ENCODE measurements around the gene FBXO47. TPM values are rescaled to one million over a fixed set of nuclear protein-coding genes. Genes with fewer than 3 reads are reported as not detected.

FBXO47 gene
- total and polyA plus RNA-seq, 2 of the 13 experiments (the other 11 are each of a cell fraction or from before 2014, with no cell fraction given) = not detected

GRCh38 chr17:38888842-38889241 is 78.4 kb downstream of the FBXO47 start:
- Histone ChIP-seq H3K27me3 (ENCODE audit: control insufficient read depth in 1 of 2, insufficient read depth in 2 of 2, low read length in 2 of 2) (no peaks in the 10 kb centered on the region), H3K36me3 (replicated peaks in 1 of 2; ENCODE audit: control insufficient read depth in 1 of 2, insufficient read depth in 2 of 2, low read length in 2 of 2) (peaks cover 59 to 89% of the 10 kb centered on the region in 2 experiments), H4K20me1 (ENCODE audit: insufficient read depth, low read length) (peaks cover 34% of the 10 kb centered on the region), H3K4me1 (ENCODE audit: insufficient read depth, low read length) (peaks cover 23% of the 10 kb centered on the region), H3K4me3 (replicated peaks in 1 of 3; ENCODE audit: insufficient read depth in 1 of 3, low read depth in 2 of 3, low read length in 3 of 3) (no peak overlapping the region), H3K9me3 (ENCODE audit: low read length) (no peaks in the 10 kb centered on the region), H3K9ac (ENCODE audit: insufficient read depth, low read depth, low read length) (no peak overlapping the region), H2AFZ (ENCODE audit: low read length) (no peak overlapping the region), H3K79me2 (ENCODE audit: insufficient read depth, low read length) (peaks cover 32% of the 10 kb centered on the region), H3K4me2 (ENCODE audit: low read depth, low read length) (no peak overlapping the region), H3K27ac (ENCODE audit: extremely low read length, insufficient read depth, low read length) (no peak overlapping the region)
- intact Hi-C loops (cut with micrococcal nuclease; ENCODE audit: unreplicated experiment) (no loop called here), in situ Hi-C loops (cut with HindIII; ENCODE audit: extremely low pct_ligation_motif_present, low pct_unique_long_range_greater_than_20kb) (no loop called here)
- 94% methylated on average over 9 of the region's 9 CpGs for WGBS (ENCODE audit: low lambda C conversion rate)
- ATAC-seq = no peak
- BruUV-seq (replicated peaks) = no TSS peak
- ChIA-PET CTCF (ENCODE audit: low intra/inter-chr PET ratio, low total read pairs) (no interaction called here), POLR2A (interaction anchor here (1.2 to 1.4 kb wide), 2 partner anchors 18 to 35 kb away, joined by 3 to 9 read pairs; partner anchors contain the start of gene RPL23)
- TF ChIP-seq ZNF724P (CRISPR knock-in tag; IDR thresholded peaks at IDR 0.05; ENCODE audit: borderline replicate concordance) = no peak
- TF ChIP-seq ZMYM3 (CRISPR knock-in tag; IDR thresholded peaks at IDR 0.05) = peak; percentile 41; the same call in 1 of the 2 replicates
- TF ChIP-seq ZNF629 (CRISPR knock-in tag; conservative IDR thresholded peaks at IDR 0.05) = peak; percentile 92
- peak; percentile 70 for TF ChIP-seq ZNF768 (CRISPR knock-in tag; IDR thresholded peaks at IDR 0.05)
- TF ChIP-seq RAD51 (IDR thresholded peaks at IDR 0.05; ENCODE audit: borderline replicate concordance) = no peak
- FAIRE-seq = no peak
- no peak for DNase-seq (ENCODE audit: low spot score)

GRCh38 chr17:38886643-38887010 is 80.6 kb downstream of the FBXO47 start:
- peaks cover 37% of the 10 kb centered on the region for H3K4me1 ChIP-seq (ENCODE audit: insufficient read depth, low read length)
- no peak overlapping the region for H3K4me3 ChIP-seq (replicated peaks in 1 of 3; ENCODE audit: insufficient read depth in 1 of 3, low read depth in 2 of 3, low read length in 3 of 3)
- ATAC-seq = no peak
- H3K36me3 ChIP-seq (replicated peaks in 1 of 2; ENCODE audit: control insufficient read depth in 1 of 2, insufficient read depth in 2 of 2, low read length in 2 of 2) = peaks cover 55 to 88% of the 10 kb centered on the region in 2 experiments
- BruUV-seq (replicated peaks) = no TSS peak
- no peak for DNase-seq (ENCODE audit: low spot score)
- H2AFZ ChIP-seq (ENCODE audit: low read length) = no peak overlapping the region
- TF ChIP-seq AGO2 (optimal IDR thresholded peaks at IDR 0.05; ENCODE audit: low read depth, low read length) = peak; percentile 9
- no peak for TF ChIP-seq KMT2B (CRISPR knock-in tag; IDR thresholded peaks at IDR 0.05)
- TF ChIP-seq ZNF678 (CRISPR knock-in tag; IDR thresholded peaks at IDR 0.05) = no peak
- no peak for TF ChIP-seq ZKSCAN1 (IDR thresholded peaks at IDR 0.05; ENCODE audit: low read length)
- peak; percentile 28 for TF ChIP-seq RBM22 (optimal IDR thresholded peaks at IDR 0.05; ENCODE audit: low read length)
- no peak for TF ChIP-seq ZNF235 (CRISPR knock-in tag; IDR thresholded peaks at IDR 0.05; ENCODE audit: borderline replicate concordance)
- TF ChIP-seq FOXM1 (CRISPR knock-in tag; IDR thresholded peaks at IDR 0.05) = no peak
- no peak for TF ChIP-seq MAX (IDR thresholded peaks at IDR 0.05)
- TF ChIP-seq ZNF24 (IDR thresholded peaks at IDR 0.05) = no peak
- H3K27ac ChIP-seq (ENCODE audit: extremely low read length, insufficient read depth, low read length) = no peak overlapping the region
- H3K4me2 ChIP-seq (ENCODE audit: low read depth, low read length) = no peak overlapping the region
- FAIRE-seq = no peak
- H3K9ac ChIP-seq (ENCODE audit: insufficient read depth, low read depth, low read length) = no peak overlapping the region
- in situ Hi-C loops (cut with HindIII; ENCODE audit: extremely low pct_ligation_motif_present, low pct_unique_long_range_greater_than_20kb) = no loop called here
- peaks cover 49% of the 10 kb centered on the region for H3K79me2 ChIP-seq (ENCODE audit: insufficient read depth, low read length)
- peaks cover 52% of the 10 kb centered on the region for H4K20me1 ChIP-seq (ENCODE audit: insufficient read depth, low read length)
- ChIA-PET POLR2A (interaction anchor here (1.8 to 3.8 kb wide), 4 partner anchors 12 to 29 kb away, joined by 4 to 18 read pairs (median 8); no protein-coding TSS in a partner anchor), CTCF (ENCODE audit: low intra/inter-chr PET ratio, low total read pairs) (no interaction called here)
- H3K27me3 ChIP-seq (ENCODE audit: control insufficient read depth in 1 of 2, insufficient read depth in 2 of 2, low read length in 2 of 2) = no peaks in the 10 kb centered on the region
- intact Hi-C loops (cut with micrococcal nuclease; ENCODE audit: unreplicated experiment) = no loop called here
- no peaks in the 10 kb centered on the region for H3K9me3 ChIP-seq (ENCODE audit: low read length)
- 97% methylated on average over 8 of the region's 8 CpGs for WGBS (ENCODE audit: low lambda C conversion rate)

Measured in HepG2 (cell line).